Measurements from ENCODE around the gene WNT8B. TPM values are rescaled to one million over a fixed set of nuclear protein-coding genes. Genes with fewer than 3 reads are reported as not detected.
A peak's percentile ranks its signal among the peaks of the same experiment; 100 is the strongest.

Gene WNT8B
- not detected in 2 replicates for total RNA-seq

- DNase-seq, result no peak
Measured at GRCh38 chr10:100462709-100463108, at the start of gene WNT8B. Gene WNT8B, plus strand, starts transcription at chr10:100463009. Its CDS starts 160 bp downstream, at chr10:100463169.

- no peak for DNase-seq
Measured at GRCh38 chr10:100413173-100413572, 49.6 kb upstream of the WNT8B start.

GRCh38 chr10:100419911-100420449 is 42.8 kb upstream of the WNT8B start:
- DNase-seq, result no peak

GRCh38 chr10:100427374-100427773 is 35.4 kb upstream of the WNT8B start:
- no peak for DNase-seq

GRCh38 chr10:100433253-100434240 is 29.3 kb upstream of the WNT8B start:
- DNase-seq, result peak; percentile 95

- no peak for DNase-seq
Measured at GRCh38 chr10:100436255-100436654, 26.6 kb upstream of the WNT8B start.

GRCh38 chr10:100438674-100439315 is 24.0 kb upstream of the WNT8B start:
- no peak for DNase-seq

GRCh38 chr10:100442548-100442947 is 20.3 kb upstream of the WNT8B start:
- no peak for DNase-seq

- no peak for DNase-seq
Measured at GRCh38 chr10:100446130-100446761, 16.6 kb upstream of the WNT8B start.

- DNase-seq, result no peak
Measured at GRCh38 chr10:100447663-100448062, 15.1 kb upstream of the WNT8B start.

- no peak for DNase-seq
Measured at GRCh38 chr10:100448951-100449350, 13.9 kb upstream of the WNT8B start.

- no peak for DNase-seq
Measured at GRCh38 chr10:100468322-100468721, 5.5 kb downstream of the WNT8B start.

- no peak for DNase-seq
Measured at GRCh38 chr10:100468978-100469377, 6.2 kb downstream of the WNT8B start.

- no peak for DNase-seq
Measured at GRCh38 chr10:100469756-100470155, 6.9 kb downstream of the WNT8B start.

GRCh38 chr10:100470367-100470766 is 7.6 kb downstream of the WNT8B start:
- DNase-seq, result no peak

GRCh38 chr10:100477970-100478369 is 15.2 kb downstream of the WNT8B start:
- DNase-seq, result no peak

GRCh38 chr10:100479037-100479436 is 16.2 kb downstream of the WNT8B start:
- no peak for DNase-seq

GRCh38 chr10:100480002-100480401 is 17.2 kb downstream of the WNT8B start:
- no peak for DNase-seq

- peak; percentile 93 for DNase-seq
Measured at GRCh38 chr10:100481462-100482081, 18.8 kb downstream of the WNT8B start.

GRCh38 chr10:100482181-100482833 is 19.5 kb downstream of the WNT8B start:
- DNase-seq, result peak; percentile 86

- no peak for DNase-seq
Measured at GRCh38 chr10:100482834-100483185, 20.0 kb downstream of the WNT8B start.
